A549 (cell line): ENCODE measurements around the gene SLC22A23.

Experiments
- BHLHE40 ChIP-seq: IDR thresholded peaks from 2 replicates; pipeline ENCODE4 v1.6.1; 2012; ENCODE audit warnings: low read depth, low read length, inconsistent platforms
- CBX8 ChIP-seq: fragments of 200-600 bp; sonication (generic); IDR thresholded peaks from 2 replicates; pipeline ENCODE4 v1.6.1; 2016
- CTCF ChIP-seq: fragments of >200 bp; sonication (Bioruptor Twin); formaldehyde crosslinking; IDR thresholded peaks from 3 replicates; pipeline ENCODE4 v1.5.1; 2016
- EP300 ChIP-seq, 2 experiments: fragments of >200 bp; sonication (Bioruptor Twin); formaldehyde crosslinking; IDR thresholded peaks; 2 replicates in 1 of 2; 3 replicates in 1 of 2; pipeline ENCODE4 v1.6.1; 2016 to 2017
- HDAC2 ChIP-seq: fragments of 200-600 bp; sonication (generic); IDR thresholded peaks from 2 replicates; pipeline ENCODE4 v1.6.1; 2016
- MAFK ChIP-seq: fragments of 450-650 bp; IDR thresholded peaks from 2 replicates; pipeline ENCODE4 v1.6.1; 2014; ENCODE audit not compliant: partially characterized antibody
- MAX ChIP-seq: IDR thresholded peaks from 2 replicates; pipeline ENCODE4 v1.6.1; 2012
- MYC ChIP-seq: IDR thresholded peaks from 2 replicates; pipeline ENCODE4 v1.6.1; 2012; ENCODE audit warnings: mild to moderate bottlenecking, inconsistent platforms, low read length, improper control_type of control experiment, borderline replicate concordance
- NPAS2 ChIP-seq: fragments of 250-450 bp; sonication (Bioruptor Pico); IDR thresholded peaks from 2 replicates; pipeline ENCODE4 v1.8.0; 2022; ENCODE audit warnings: mild to moderate bottlenecking, moderate library complexity, borderline replicate concordance
- POLR2A ChIP-seq: IDR thresholded peaks from 2 replicates; pipeline ENCODE4 v1.6.1; 2012; ENCODE audit warnings: mild to moderate bottlenecking, low read length
- SMC3 ChIP-seq: fragments of >200 bp; sonication (Bioruptor Twin); formaldehyde crosslinking; IDR thresholded peaks from 3 replicates; pipeline ENCODE4 v1.6.1; 2018; ENCODE audit warnings: inconsistent platforms
- TF ChIP-seq, protein P1 (sequence below): fragments of 450-650 bp; IDR thresholded peaks from 2 replicates; pipeline ENCODE4 v1.6.1; 2014; ENCODE audit warnings: antibody characterized with exemption

DNA sequence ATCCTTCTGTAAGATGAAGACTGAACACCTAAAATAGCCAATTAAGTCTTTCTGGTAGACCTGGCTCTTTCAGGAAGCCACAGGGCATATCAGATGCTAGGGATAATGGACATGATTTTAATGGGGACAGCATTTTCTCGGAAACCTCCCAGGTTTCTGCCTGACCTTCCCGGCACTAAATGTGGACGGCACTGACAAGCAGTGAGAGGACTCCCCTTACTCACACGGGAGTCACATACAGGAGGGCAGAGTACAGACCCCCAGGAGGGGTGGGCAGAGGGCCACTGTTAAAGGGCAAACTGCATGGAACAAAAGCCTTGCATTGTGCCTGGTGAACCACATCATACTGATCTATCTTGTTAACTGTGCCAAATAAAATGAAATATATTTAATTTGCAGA is 178.2 kb downstream of the SLC22A23 start:
- TF ChIP-seq CTCF = no peak
- TF ChIP-seq NPAS2 (CRISPR knock-in tag) = no peak
- no peak for TF ChIP-seq MAX
- no peak for TF ChIP-seq MYC
- TF ChIP-seq CBX8 = no peak
- no peak for TF ChIP-seq EP300 (IDR thresholded peaks at IDR 0.05)
- no peak for TF ChIP-seq POLR2A
- no peak for TF ChIP-seq BHLHE40
- TF ChIP-seq, protein P1, sequence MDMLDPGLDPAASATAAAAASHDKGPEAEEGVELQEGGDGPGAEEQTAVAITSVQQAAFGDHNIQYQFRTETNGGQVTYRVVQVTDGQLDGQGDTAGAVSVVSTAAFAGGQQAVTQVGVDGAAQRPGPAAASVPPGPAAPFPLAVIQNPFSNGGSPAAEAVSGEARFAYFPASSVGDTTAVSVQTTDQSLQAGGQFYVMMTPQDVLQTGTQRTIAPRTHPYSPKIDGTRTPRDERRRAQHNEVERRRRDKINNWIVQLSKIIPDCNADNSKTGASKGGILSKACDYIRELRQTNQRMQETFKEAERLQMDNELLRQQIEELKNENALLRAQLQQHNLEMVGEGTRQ = no peak
- no peak for TF ChIP-seq SMC3
- TF ChIP-seq HDAC2 = no peak
- no peak for TF ChIP-seq MAFK
